Stimulated activated CD8-positive, alpha-beta memory T cell treated with anti-CD3 and anti-CD28 coated beads, Interleukin-7, amount 100 ng/mL, for 24 hours (primary cell): ENCODE measurements around the gene HOXB4.

Experiments used
- DNase-seq: peaks from one replicate; pipeline ENCODE4 v3.0.0-alpha.2; 2020; ENCODE audit warnings: low read depth

The HOXB4 gene

GRCh38 chr17:48559122-48559839 lies 18.9 kb downstream of the HOXB4 start:
- DNase-seq, result no peak

GRCh38 chr17:48558831-48559121 lies 19.4 kb downstream of the HOXB4 start:
- DNase-seq, result no peak

GRCh38 chr17:48558057-48558830 lies 19.9 kb downstream of the HOXB4 start:
- DNase-seq, result no peak

GRCh38 chr17:48556576-48557401 lies 21.4 kb downstream of the HOXB4 start:
- no peak for DNase-seq

- DNase-seq, result no peak
These were observed 21.9 kb downstream of the HOXB4 start for GRCh38 chr17:48556229-48556575.

GRCh38 chr17:48555258-48556228 lies 22.6 kb downstream of the HOXB4 start:
- no peak for DNase-seq

- DNase-seq, result no peak
These were observed 23.5 kb downstream of the HOXB4 start for GRCh38 chr17:48554412-48555257.

- no peak for DNase-seq
These were observed 24.3 kb downstream of the HOXB4 start for GRCh38 chr17:48553826-48554225.

- no peak for DNase-seq
These were observed 25.0 kb downstream of the HOXB4 start for GRCh38 chr17:48553190-48553547.

- no peak for DNase-seq
These were observed 25.5 kb downstream of the HOXB4 start for GRCh38 chr17:48552466-48553189.

GRCh38 chr17:48551596-48552465 lies 26.3 kb downstream of the HOXB4 start:
- DNase-seq, result no peak

- DNase-seq, result no peak
These were observed 27.0 kb downstream of the HOXB4 start for GRCh38 chr17:48551214-48551555.

- no peak for DNase-seq
These were observed 27.5 kb downstream of the HOXB4 start for GRCh38 chr17:48550502-48551213.

- no peak for DNase-seq
These were observed 28.1 kb downstream of the HOXB4 start for GRCh38 chr17:48549914-48550501.

- DNase-seq, result no peak
These were observed 28.9 kb downstream of the HOXB4 start for GRCh38 chr17:48549281-48549630.

GRCh38 chr17:48548523-48549280 lies 29.4 kb downstream of the HOXB4 start:
- DNase-seq, result no peak

GRCh38 chr17:48547808-48548522 lies 30.2 kb downstream of the HOXB4 start:
- DNase-seq, result no peak
